HG02759 (cell line): ENCODE results near the gene ATG9A.
A peak's percentile ranks its signal among the peaks of the same experiment; 100 is the strongest.

Source experiments
- ATAC-seq: cut with Tn5 transposase; IDR thresholded peaks from one replicate; pipeline ENCODE4 v1.9.1; 2021; ENCODE audit warnings: mild to moderate bottlenecking, moderate library complexity; ENCODE audit not compliant: unreplicated experiment

The ATG9A gene

DNA sequence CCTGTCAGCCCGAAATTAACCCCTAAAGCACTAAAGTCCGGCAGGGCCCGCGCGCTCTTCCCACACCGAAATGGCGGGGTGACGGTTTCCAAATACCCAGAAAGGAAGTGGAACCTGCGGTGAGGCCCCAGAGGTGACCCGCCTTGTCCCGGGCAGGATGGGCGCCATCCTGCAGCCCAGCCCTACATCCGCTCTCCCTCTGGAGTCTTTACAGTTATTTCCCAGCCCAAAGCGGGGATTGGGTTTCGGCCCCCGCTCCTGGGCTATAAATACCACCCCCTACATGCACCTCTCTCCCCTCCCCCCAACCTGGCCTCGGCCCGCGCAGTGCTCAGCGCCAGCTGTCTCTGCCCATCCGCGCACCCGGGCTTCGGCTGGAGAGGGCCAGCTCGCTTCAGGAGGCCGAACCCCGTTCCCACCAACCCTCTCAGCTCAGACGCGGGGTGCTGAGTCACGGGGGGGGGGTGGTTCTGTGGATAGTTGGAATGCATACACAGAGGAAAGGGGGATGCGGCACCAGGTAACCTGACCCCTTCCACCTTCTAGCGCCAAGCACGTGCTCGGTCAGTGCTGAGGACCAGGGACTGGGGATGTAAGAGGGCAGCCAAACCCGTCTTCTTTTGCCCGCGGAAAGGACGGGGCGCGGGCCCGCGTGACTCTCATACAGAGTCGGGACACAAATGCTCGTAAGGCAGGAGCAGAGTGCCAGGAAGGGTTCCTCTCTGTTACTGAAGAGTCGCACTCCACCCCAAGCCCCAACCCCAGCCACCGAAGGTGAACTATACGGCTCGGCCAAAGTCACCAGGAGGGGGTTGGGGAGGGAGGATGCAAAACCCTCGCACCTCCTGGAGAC lies 23.7 kb upstream of the ATG9A start, which contains the start of gene TUBA4B:
TUBA4B (plus strand) TSS at position 344 of the 853 bp plus-strand sequence; CDS start at position 509, 165 bp downstream.
- ATAC-seq: peak; percentile 11

DNA sequence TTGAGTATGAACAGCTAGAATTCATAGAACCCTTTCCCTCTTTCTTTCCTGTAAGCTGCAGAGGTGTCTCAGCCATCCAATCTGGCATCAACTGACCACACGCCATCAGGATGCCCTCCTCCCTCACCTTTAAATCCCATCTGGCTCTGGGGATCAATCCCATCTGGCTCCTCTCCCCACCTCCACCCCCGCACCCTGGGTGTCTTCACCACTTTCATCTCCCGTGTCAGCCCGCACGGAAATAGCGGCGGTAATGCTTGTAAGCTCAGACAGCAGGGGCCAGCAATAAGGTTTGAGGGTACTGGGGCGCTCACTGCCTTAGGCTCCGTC lies 23.1 kb upstream of the ATG9A start:
- ATAC-seq: no peak

DNA sequence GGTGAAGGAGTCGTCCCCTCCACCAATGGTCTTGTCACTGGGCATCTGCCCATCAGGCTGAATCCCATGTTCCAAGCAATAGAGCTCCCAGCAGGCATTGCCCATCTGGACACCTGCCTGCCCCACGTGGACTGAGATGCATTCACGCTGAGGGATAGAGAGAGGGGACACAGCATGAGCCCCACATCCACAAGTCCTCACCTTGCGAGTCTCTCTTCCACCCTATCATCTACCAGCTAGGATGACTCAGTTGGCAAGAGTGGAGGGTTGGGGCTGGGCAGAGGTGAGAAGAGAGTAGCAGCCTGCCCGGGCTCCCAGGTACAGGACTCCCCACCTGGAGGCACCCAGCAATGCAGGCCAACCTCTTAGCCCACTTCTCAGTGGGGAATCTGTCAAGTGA lies 22.6 kb upstream of the ATG9A start:
- no peak for ATAC-seq

DNA sequence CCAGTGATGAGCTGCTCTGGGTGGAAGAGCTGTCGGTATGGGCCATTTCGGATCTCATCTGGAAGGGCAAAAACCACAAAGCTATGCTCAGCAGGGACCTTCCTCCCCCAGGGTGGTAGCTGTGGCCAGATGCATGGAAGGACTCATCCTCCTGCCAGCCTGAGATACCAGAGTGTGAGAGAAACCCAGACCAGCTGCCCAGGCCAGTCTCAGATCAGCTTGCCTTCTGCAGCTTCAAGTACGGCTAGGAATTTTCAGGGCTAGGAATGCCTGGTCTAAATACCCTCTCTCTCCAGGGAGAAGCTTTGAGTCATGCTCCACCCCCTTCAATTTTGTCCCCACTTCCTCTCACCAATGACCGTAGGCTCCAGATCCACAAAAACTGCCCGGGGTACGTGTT lies 22.2 kb upstream of the ATG9A start:
- no peak for ATAC-seq

DNA sequence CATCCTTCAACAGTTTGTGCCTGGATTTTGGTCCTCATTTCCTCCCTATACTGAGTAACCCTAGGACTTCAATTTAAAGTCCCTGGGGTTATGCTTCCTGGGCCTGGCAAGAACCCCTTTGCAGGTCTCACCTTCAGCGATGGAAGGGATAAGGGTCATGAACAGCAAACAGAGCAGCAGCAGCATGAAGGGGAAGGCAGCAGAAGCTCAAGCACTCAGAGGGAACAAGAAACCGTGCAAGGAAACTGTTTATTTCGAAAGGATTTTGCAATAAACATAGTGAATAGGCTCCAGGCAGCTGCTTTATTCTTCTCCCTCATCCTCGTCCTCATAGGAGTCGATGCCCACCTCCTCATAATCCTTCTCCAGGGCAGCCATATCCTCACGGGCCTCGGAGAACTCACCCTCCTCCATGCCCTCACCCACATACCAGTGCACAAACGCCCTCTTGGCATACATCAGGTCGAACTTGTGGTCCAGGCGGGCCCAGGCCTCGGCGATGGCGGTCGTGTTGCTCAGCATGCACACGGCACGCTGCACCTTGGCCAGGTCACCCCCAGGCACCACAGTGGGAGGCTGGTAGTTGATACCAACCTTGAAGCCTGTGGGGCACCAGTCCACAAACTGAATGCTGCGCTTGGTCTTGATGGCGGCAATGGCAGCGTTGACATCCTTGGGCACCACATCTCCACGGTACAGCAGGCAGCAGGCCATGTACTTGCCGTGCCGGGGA lies 20.8 kb upstream of the ATG9A start:
- ATAC-seq: no peak

DNA sequence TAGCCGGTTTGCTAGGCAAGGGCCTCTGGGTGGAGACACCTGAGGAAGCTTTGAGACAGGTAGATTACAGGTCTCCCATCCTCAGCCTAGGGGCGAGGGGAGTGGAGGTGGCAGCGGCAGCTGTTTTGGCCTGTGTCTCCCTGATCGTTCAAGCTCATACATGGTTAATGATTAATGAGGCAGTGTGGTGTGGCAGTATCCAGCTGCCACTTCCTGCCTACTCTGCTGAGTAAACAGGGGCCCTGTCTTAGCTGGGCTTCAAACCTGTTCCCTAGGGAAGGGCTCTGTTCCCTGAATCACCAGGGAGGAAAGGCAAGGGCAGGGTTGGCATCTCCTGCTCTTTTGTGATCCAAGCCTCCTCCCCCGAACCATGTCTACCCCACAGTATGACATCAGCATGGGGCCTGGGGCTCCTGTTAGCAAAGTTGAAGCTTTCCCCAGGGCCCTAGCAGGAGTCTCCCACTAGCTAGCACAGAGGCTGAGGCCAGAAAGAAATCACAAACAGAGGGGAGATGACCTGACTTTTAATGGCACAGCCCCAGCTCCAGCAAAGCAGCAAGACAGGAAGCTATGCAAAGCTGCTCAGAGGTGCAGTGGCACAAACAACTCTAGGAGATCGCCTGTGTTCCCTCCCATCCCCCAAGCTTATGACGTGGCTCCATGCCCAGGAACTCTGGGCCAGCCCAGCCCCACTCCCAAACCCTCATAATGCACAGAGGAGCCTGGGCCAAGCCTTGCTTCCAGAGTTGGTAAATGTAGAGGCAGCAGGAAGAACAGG lies 20.0 kb upstream of the ATG9A start:
- peak; percentile 52 for ATAC-seq

DNA sequence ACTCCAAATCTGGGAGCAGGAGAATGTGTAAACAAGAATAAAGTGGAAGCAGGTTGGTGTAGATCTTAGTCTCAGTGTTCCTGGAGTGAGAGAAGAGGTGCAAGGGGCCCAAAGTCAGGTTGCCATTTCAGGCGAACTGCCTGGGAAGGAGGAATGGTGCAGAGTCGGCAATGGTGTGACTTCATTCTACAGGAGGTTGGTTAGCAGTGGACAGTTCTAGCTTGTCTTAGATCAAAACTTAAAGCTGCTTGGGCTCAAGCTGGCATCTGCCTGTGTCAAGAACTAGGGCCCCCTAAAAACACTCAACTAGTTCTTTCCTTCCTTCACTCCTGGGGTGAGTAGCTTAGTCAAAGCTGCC lies 19.4 kb upstream of the ATG9A start:
- no peak for ATAC-seq

DNA sequence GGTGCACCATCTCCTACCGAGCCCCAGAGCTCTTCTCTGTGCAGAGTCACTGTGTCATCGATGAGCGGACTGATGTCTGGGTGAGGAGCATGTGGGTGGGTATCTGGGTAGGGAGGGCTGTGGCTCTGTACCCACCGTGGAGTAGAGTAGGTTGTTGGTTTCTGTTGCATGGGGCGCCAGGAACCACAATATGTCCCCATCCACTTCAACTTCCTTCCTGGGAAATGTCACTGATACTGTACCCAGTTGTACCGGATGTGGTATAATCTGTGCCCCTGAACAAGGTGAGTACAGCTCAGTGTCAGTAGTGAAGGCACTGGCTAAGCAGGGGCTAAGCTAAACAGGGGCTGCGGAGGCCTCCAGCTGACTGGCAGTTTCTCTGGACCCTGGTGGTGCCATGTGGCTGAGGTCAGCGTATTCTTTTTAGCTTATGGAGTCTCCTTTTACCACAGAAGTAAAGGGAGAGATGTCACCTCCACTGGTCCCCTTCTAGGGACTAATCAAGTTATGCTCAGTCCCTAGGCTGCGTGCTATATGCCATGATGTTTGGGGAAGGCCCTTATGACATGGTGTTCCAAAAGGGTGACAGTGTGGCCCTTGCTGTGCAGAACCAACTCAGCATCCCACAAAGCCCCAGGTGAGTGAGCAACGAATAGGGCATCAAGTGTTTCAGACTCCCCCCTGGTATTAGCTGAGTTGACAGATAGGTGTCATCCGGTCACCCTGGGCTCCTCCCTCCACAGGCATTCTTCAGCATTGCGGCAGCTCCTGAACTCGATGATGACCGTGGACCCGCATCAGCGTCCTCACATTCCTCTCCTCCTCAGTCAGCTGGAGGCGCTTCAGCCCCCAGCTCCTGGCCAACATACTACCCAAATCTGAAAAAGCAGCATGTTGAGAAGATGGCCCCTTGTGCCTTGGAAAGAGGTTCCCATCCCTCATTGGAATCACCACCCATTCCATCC lies 18.5 kb upstream of the ATG9A start:
- no peak for ATAC-seq

DNA sequence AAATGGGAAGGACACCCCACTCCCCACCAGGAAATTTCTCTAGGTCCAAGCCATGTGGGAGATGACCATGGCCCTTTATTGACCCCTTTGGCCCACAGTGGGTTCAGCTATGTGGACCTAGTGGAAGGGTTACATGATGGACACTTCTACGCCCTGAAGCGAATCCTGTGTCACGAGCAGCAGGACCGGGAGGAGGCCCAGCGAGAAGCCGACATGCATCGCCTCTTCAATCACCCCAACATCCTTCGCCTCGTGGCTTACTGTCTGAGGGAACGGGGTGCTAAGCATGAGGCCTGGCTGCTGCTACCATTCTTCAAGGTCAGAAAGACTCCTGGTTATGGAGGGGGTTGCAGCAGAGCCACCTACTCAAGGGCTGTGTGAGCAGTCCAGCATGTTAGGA lies 17.1 kb upstream of the ATG9A start:
- no peak for ATAC-seq

DNA sequence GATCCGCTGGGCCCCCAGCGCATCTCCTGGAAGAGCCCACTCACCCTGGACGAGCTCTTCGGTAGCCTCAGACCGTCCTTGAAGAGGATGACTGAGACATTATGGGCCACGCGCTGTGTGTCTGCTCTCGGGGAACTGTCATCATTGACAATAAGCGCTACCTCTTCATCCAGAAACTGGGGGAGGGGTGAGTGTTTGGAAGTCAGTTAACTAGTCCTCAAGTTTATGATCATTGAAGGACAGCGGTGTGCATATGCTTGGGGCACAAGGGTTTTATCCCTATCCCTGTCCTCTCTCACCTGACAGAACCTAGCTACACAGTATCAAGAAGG lies 16.4 kb upstream of the ATG9A start:
- ATAC-seq: no peak

DNA sequence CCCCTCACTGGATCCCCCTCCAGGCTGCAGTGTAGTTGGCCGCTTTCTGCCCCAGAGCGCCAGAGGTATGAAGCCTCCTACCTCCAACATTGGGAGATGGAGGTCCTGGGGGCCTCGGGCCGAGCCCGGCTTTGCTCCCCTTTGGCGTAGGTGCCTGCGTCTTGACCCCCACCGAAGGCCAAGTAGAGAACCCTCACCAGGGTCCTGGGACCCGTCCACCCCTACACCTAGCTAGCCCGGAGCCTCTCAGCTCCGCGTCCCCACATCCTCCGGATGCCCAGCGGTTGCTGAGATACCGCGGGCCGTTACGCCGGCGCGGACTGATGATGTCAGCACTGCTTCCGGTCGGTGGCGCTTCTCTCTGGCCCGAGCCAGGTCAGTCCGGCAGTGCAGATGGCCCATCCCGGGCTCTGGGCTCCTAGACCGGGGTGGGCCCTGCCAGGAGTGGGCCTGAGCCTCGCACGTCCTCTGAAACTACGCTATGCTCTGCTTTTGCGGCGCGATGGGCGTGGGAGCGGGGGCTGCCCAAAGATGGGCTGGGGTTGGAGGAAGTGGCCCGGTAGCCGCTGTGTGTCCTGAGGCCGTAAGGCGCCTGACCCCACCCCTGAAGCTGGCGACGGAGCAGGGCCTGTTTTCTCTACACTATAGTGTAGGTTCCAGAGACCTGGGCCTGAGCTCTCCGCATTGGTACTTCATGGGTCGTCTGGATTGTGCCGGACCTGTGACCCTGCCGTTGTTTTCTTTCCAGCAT lies 15.9 kb upstream of the ATG9A start, which contains the start of the genes GLB1L and STK16:
GLB1L (minus strand) TSS at position 297 of the 751 bp plus-strand sequence. CDS start 1,871 bp downstream, outside the sequence.
STK16 (plus strand) TSS at position 332 of the 751 bp plus-strand sequence. CDS start 521 bp downstream, outside the sequence.
- peak; percentile 79 for ATAC-seq

DNA sequence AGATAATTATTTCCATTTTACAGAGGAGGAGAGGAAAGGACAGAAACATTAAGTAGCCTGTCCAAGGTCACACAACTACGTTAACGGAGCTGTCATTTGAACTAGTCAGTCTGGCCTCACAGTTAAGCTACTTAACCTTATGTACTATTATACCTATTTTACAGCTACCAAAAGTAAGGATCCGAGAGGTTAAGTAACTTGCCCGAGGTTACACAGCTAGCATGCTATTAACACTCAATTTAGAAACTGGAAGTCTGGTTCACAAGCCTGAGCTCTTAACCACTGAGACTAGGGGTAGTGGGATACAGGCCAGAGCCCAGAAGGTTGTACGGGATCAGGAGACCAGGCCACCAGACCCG lies 15.3 kb upstream of the ATG9A start:
- ATAC-seq: no peak

DNA sequence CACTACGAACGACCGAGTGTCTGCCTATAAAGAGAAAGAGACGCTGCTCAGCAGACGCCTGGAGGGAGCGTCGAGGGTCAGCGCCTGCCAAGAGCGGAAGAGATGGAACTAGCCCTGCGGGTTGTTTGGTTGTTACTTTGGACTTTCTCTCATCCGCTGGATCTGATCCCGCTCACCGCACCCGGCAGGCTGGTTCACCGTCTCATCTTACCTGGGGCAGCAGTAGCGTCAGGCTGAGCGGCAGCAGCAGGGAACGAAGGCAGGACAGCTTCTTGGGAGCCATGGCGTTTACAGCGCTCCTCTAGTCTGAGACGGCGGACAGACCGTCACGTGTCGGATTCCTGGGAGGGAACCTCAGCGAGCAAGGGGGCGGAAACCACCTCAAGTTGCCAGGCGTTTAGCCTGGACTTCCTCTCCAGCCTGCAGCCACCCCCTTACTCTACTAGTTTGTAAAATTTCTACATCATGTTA lies 13.9 kb upstream of the ATG9A start:
- no peak for ATAC-seq

DNA sequence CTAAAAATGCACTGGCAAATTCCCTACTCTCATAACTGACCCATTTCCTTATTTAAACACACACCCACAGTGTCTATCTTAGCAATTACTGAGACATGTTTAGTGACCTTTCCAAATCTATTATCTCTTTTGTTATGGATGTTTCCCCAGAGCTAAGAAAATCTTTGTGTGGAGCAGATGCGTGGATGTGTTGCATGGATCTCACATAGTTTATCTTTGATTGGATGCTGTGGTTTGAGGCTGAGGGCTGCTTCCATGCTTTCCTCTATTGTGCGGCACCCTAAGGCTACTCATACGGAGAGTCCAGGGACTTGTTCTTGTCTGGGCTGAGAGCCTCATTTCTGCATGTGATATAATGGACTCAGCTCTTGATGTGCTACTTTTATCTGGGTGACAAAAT lies 4.9 kb upstream of the ATG9A start:
- ATAC-seq: no peak

DNA sequence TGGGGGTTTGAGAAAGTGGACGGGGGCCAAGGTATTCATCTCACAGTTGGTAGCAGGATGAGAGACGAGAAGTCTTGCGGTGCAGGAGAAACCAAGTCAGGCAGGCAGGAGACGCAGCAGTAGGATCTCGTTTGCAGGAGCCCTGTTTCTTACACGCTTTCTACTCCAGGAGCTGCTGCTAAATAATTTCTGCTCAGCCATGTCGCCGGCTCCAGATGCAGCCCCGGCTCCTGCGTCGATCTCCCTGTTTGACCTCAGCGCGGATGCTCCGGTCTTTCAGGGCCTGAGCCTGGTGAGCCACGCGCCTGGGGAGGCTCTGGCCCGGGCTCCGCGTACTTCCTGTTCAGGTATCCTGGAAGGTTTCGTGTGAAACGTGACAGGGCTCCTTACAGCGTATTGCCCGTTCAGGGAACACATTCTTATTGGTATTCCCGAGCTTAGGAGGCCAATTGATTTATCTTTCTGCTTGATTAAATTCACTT lies 664 bp upstream of the ATG9A start:
- ATAC-seq: peak; percentile 0

DNA sequence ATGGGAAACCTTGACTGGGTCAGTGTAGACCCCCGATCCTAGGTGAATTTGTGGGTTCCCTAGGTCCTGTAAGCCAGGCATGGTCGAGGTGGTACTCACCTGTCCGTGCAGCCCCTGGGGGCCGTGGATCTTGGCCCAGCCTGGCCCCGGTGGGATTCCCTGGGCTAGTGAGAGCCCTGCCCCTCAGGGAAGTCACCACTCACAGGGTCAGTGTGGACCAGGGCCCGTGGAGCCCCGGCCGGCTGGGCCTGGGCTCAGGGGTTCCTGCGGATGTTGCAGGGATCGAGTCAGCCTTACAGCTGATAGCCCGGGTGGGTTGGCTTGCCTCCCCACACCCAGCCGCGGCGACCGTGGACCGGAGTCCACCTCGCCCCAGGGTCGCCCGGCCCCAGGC lies 528 bp downstream of the ATG9A start:
- no peak for ATAC-seq

DNA sequence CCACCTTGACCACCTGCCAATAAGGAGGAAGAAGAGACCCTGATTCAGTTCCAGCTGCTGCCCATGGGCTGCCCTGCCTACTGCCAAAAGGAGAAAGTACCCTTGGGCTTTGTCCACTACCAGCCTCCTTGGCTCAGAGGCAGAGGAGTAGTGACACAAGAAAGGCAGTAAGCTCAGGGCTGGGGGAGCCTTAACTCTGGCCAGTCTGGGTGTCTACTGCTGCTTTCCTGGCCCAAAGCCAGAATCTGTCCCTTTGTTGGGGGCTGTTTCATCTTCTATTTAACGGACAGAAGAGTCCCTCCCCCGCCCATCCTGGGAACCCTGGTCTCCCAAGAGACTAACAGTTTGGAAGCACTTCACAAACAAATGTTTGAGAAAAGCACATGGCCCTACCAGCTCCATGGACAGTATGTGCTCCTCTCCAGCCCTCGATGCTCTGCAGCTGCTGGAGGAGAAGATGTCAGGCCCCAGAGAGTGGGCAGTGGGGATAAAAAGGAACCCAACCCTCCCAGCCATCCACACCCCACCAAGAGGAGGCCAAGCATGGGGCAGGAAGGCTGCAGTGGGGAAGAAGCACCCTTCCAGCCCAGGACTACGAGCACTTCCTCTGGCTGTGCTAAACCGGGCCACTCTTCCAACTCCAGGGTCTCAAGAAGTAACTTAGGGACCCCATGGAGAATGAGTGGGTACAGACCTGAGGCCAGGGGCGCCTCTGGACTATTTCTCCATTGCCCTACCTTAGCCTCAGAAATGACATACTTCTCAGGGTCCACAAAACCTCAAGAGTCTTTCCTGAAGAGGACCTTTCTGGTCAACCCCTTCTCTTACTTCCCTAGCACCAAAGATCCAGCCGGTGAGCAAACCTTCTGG lies 1.2 kb downstream of the ATG9A start:
- ATAC-seq: no peak

DNA sequence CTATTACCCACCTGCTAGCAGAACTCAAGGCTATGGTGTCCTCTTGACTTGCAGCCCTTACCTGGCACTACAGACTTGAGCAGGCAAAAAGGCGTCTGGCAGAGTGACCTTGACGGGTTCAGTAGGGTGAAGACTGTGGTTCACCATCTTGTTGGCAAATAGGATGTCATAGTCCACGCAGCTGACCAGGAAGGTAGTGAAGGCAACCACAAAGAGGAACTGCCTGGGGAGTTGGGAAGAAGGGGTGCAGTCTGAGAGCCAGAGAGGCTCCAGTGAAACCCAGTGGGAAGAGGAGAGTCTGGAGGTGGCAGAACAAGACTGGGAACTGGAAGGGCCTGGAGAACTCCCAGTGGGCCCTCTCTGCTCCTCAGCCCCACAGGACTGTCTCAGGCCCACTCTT lies 4.1 kb downstream of the ATG9A start:
- no peak for ATAC-seq
